Left cardiac atrium (tissue), 4 donors: ENCODE results near the gene FGFBP3. TPM values are rescaled to one million over a fixed set of nuclear protein-coding genes. Genes with fewer than 3 reads are reported as not detected.

Source experiments
- ATAC-seq, 2 donors: fragments of 200-7000 bp; cut with Tn5 transposase; one replicate each; pipeline ENCODE4 v1.9.1; 2020; ENCODE audit warnings: mild to moderate bottlenecking in 2 of 2, moderate library complexity in 2 of 2
- DNase-seq: peaks from one replicate; pipeline ENCODE4 v3.0.0-alpha.2; 2020
- intact Hi-C, 2 donors: fragments of 100-400 bp; cut with DNase I; formaldehyde crosslinking; loops; one replicate each; pipeline versions ENCODE4 v1.14.1 to v1.15.1; 2022 to 2023
- total RNA-seq, 2 donors: library from RNA; stranded (reverse); fragmentation: NEBNext Ultra II Directional; extraction: Animal tissue kit (Norgen Biotek cat#: 25700); gene quantifications; one replicate each; pipeline ENCODE4 v1.2.1, GENCODE V29; 2021
- donor health status: DM: no; HTN: yes; CAD: no.
- donor health status: DM: no; HTN: yes; CAD: no; lungs with severe emphysema.
- donor health status: DM: yes; HTN: yes; CAD: no.
- donor health status: Dilated cardiomyopathy.

The FGFBP3 gene
- total RNA-seq, 2 donors from 2014 or later: 0.53 to 0.81 TPM

GRCh38 chr10:91875156-91875555 lies 34.1 kb downstream of the FGFBP3 start:
- DNase-seq (no peak), ATAC-seq (no peak)
- intact Hi-C loops: no loop called here

DNA sequence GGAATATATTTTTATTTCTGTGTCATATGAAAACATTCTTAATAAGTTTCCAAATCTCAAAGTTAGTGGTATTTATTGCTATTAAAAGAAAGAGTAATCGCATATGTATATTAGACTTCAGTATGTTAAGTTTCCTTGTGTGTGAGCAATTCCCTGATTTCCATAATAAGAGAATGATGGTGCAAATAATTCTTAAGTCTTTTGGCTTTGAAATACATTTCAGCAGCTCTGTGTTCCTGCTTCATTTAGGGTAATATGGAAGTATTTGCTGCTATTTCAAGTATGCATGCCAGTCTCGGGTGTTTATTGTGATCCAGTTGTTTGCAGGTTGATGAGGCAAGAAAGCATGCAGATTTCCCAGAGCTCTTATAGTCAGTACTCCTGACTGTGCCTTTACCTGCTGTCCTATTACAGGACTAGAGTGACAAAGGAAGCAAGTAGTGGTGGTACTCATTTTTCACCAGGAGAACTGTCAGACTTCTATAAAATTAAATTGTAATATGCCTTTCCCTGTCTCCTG lies 43.7 kb downstream of the FGFBP3 start:
- intact Hi-C loops: no loop called here
- no peak for ATAC-seq
- no peak for DNase-seq

- no peak for ATAC-seq
- DNase-seq: no peak
- intact Hi-C loops: loop anchor here in 1 of 2 donors (5.0 kb wide), 1 partner anchor 37 kb away; no protein-coding TSS in a partner anchor
Observed at GRCh38 chr10:91864744-91865143, 44.5 kb downstream of the FGFBP3 start.

DNA sequence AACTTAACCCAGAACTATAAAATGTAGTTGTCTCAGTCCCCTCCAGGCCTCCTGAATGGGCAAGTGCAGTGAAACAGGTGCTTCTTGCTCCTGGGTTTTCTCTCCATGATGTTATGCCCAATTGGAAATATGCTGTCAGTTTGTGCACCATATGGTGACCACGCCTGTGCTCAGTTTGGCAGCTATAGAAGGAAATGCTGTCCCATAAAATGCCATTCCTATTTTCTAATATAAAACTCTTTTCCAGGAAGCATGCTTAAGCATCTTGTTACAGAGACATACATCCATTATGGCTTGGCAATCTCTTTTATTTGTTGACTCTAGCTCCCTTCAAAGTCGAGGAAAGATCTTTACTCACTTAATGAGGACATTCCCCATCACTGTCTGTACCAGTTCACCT lies 45.2 kb downstream of the FGFBP3 start:
- DNase-seq: no peak
- ATAC-seq: no peak
- intact Hi-C loops: loop anchor here in 1 of 2 donors (5.0 kb wide), 1 partner anchor 37 kb away; no protein-coding TSS in a partner anchor

- DNase-seq (no peak), ATAC-seq (no peak)
- intact Hi-C loops: loop anchor here in 1 of 2 donors (5.0 kb wide), 1 partner anchor 34 kb away; no protein-coding TSS in a partner anchor
Observed at GRCh38 chr10:91860885-91861284, 48.4 kb downstream of the FGFBP3 start.

DNA sequence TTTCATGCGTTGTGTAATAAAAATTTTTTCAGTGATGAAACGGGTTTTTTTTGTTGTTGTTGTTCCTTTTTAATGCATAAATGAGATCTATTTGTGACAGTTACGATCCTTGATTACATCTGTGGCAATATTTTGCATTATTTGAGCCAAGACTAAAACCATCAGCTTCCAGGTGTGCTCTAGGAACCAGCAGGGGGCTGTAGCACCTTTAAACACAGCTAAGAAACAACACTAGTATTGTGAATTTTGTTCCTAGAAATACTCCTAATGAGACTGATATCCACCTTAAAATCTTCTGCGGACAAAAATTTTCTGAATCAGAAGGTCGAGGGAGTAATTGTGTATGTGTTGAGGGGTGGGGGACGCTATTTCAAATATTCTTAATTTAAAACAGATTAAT lies 52.6 kb downstream of the FGFBP3 start:
- ATAC-seq (no peak), DNase-seq (no peak)
- intact Hi-C loops: no loop called here

Other genes starting within 250 kb of the FGFBP3 start
- 10 to 100 TPM; 16.5 to 20.9 TPM for gene TNKS2, start 111.1 kb downstream of the FGFBP3 start, total RNA-seq
- gene BTAF1, start 14.3 kb upstream of the FGFBP3 start, total RNA-seq: 10 to 100 TPM; 12.0 to 21.9 TPM